ENCODE measurements around the gene TADA3.

Gene TADA3

GRCh38 chr3:9792405-9793160, at the start of gene TADA3, which contains the start of gene ARPC4:
TADA3 (minus strand) TSS chr3:9792473; CDS start chr3:9791466, 1,007 bp downstream.
ARPC4 (plus strand) TSS chr3:9793082; CDS start chr3:9793122, 40 bp downstream.
- TF ChIP-seq CTCF (IDR thresholded peaks at IDR 0.05; ENCODE audit: extremely low read depth, insufficient read depth, missing control alignments) = no peak
- in situ Hi-C loops (cut with MboI; ENCODE audit: low pct_unique_long_range_greater_than_20kb, low sequenced_read_pairs, unreplicated experiment) = no loop called here
- DNase-seq (ENCODE audit: low spot score) = peak; percentile 93

GRCh38 chr3:9841015-9841414, 48.7 kb upstream of the TADA3 start:
- TF ChIP-seq CTCF (IDR thresholded peaks at IDR 0.05; ENCODE audit: extremely low read depth, insufficient read depth, missing control alignments) = no peak
- DNase-seq (ENCODE audit: low spot score) = no peak
- in situ Hi-C loops (cut with MboI; ENCODE audit: low pct_unique_long_range_greater_than_20kb, low sequenced_read_pairs, unreplicated experiment) = no loop called here

GRCh38 chr3:9838856-9839255, 46.6 kb upstream of the TADA3 start:
- no peak for TF ChIP-seq CTCF (IDR thresholded peaks at IDR 0.05; ENCODE audit: extremely low read depth, insufficient read depth, missing control alignments)
- in situ Hi-C loops (cut with MboI; ENCODE audit: low pct_unique_long_range_greater_than_20kb, low sequenced_read_pairs, unreplicated experiment) = no loop called here
- no peak for DNase-seq (ENCODE audit: low spot score)

- DNase-seq (ENCODE audit: low spot score) = no peak
- no peak for TF ChIP-seq CTCF (IDR thresholded peaks at IDR 0.05; ENCODE audit: extremely low read depth, insufficient read depth, missing control alignments)
- in situ Hi-C loops (cut with MboI; ENCODE audit: low pct_unique_long_range_greater_than_20kb, low sequenced_read_pairs, unreplicated experiment) = no loop called here
These were observed 45.7 kb upstream of the TADA3 start for GRCh38 chr3:9837701-9838582.

- in situ Hi-C loops (cut with MboI; ENCODE audit: low pct_unique_long_range_greater_than_20kb, low sequenced_read_pairs, unreplicated experiment) = no loop called here
- no peak for TF ChIP-seq CTCF (IDR thresholded peaks at IDR 0.05; ENCODE audit: extremely low read depth, insufficient read depth, missing control alignments)
- DNase-seq (ENCODE audit: low spot score) = no peak
These were observed 42.5 kb upstream of the TADA3 start for GRCh38 chr3:9834520-9835380.

- TF ChIP-seq CTCF (IDR thresholded peaks at IDR 0.05; ENCODE audit: extremely low read depth, insufficient read depth, missing control alignments) = no peak
- in situ Hi-C loops (cut with MboI; ENCODE audit: low pct_unique_long_range_greater_than_20kb, low sequenced_read_pairs, unreplicated experiment) = no loop called here
- DNase-seq (ENCODE audit: low spot score) = no peak
These were observed 40.8 kb upstream of the TADA3 start for GRCh38 chr3:9833078-9833477.
